Stimulated activated effector memory CD8-positive, alpha-beta T cell treated with anti-CD3 and anti-CD28 coated beads, Interleukin-12 subunit alpha, Interleukin-12 subunit beta, amount 100 ng/mL, for 72 hours (primary cell): Measurements from ENCODE around the gene CCNJ.
"Not testable (repeated sequence)": the region's sequence is repeated elsewhere in the genome, so short reads cannot be mapped to it uniquely, and the experiment has no call there.

Experiments used
- ATAC-seq: fragments of 150-1000 bp; cut with Tn5 transposase; 2 replicates; pipeline ENCODE4 v1.10.0; 2021
- DNase-seq, 2 donors: peaks; one replicate each; pipeline ENCODE4 v3.0.0; 2021 to 2022; ENCODE audit warnings: low spot score in 2 of 2
- H3K27ac Mint-ChIP-seq: one replicate; pipeline ENCODE4 v1.8.0; 2022; ENCODE audit warnings: mild to moderate bottlenecking, mixed read lengths
- H3K36me3 Mint-ChIP-seq: one replicate; pipeline ENCODE4 v1.8.0; 2022; ENCODE audit warnings: mild to moderate bottlenecking, mixed read lengths
- H3K4me1 Mint-ChIP-seq: one replicate; pipeline ENCODE4 v1.8.0; 2022; ENCODE audit warnings: mixed read lengths
- H3K4me3 Mint-ChIP-seq: one replicate; pipeline ENCODE4 v1.8.0; 2022; ENCODE audit warnings: mild to moderate bottlenecking, mixed read lengths
- H3K9me3 Mint-ChIP-seq: one replicate; pipeline ENCODE4 v1.8.0; 2022; ENCODE audit warnings: mixed read lengths

The CCNJ gene

DNA sequence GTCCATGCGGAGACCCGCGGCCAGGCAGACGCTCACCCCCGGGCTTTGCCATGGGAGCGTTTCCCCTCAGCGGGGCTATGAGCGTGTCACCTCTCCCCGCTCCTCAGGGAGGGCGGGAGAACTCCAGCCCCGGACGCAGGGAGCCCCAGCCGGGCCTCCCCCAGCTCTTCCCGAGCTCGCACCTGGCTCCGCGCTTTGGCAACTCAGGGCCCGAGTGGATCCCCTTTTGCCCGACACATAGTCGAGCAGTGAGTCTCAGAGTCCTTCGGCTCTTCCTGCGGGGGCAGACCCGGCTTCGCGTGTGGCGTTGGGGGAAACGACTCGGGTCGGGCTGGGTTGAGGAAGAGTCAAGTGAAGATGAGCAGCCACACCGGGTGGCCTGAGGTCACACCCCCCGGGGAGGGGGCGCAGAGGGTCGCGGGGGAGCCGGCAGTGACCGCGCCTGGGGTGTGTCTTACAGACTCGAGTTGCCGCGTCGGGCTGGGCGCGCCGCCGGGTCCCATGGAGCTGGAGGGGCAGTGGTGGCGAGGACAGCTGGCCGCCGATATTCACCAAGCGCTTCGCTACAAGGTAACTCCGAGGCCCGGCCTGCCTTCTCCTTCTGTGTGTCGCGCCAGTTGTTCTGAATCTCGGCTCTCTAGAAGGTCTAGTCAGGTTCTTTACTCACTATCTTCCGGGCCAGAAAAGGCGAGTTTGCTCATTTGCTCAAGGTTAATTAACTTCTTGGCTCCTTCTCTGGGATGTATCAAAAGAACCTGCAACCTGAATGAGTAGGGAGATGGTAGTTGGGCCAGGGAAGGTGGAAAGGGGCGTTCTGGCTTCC is 721 bp downstream of the CCNJ start:
- H3K36me3 Mint-ChIP-seq = peaks cover 24% of the 10 kb centered on the region
- H3K9me3 Mint-ChIP-seq = no peaks in the 10 kb centered on the region
- peak overlapping the region; percentile 93 for H3K4me3 Mint-ChIP-seq
- ATAC-seq = peak; percentile 71
- peaks cover 22% of the 10 kb centered on the region for H3K4me1 Mint-ChIP-seq
- DNase-seq = peak; percentile 40 to 81
- peak overlapping the region; percentile 93 for H3K27ac Mint-ChIP-seq

- peaks cover 30% of the 10 kb centered on the region for H3K36me3 Mint-ChIP-seq
- H3K4me1 Mint-ChIP-seq = peaks cover 28% of the 10 kb centered on the region
- no peaks in the 10 kb centered on the region for H3K9me3 Mint-ChIP-seq
- H3K27ac Mint-ChIP-seq = peak overlapping the region; percentile 93
- DNase-seq (no peak), ATAC-seq (no peak)
- H3K4me3 Mint-ChIP-seq = peak overlapping the region; percentile 93
Measured at GRCh38 chr10:96044736-96045135, 1.4 kb downstream of the CCNJ start.

- Mint-ChIP-seq H3K9me3 (no peaks in the 10 kb centered on the region), H3K36me3 (peaks cover 45% of the 10 kb centered on the region), H3K27ac (no peak overlapping the region), H3K4me1 (peaks cover 29% of the 10 kb centered on the region), H3K4me3 (no peak overlapping the region)
- DNase-seq = no peak
- ATAC-seq = no peak
Measured at GRCh38 chr10:96046546-96046945, 3.2 kb downstream of the CCNJ start.

DNA sequence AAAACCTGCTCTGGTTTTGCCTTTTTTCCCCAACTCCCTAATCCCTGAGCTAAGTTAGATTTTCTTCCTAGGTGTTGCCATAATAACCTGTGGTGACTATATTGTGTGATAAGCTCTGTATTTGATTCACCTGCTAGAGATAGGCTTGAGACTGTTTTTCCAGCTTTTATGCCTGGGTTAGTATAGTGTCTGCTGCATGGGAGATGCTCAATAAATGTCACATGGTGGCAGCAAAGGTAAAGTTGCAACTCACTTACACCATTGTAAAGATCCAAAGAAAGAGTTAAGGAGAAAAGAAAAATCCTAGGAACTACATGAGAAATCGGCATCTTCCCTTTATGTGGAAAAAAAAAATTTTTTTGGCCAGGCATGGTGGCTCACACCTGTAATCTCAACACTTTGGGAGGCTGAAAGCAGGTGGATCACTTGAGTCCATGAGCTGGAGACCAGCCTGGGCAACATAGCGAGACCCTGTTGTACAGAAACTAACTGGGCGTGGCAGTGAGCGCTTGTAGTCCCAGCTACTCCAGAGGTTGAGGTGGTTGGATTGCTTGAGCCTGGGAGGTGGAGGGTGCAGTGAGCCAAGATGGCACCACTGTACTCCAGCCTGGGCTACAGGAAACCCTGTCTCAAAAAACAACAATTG is 3.7 kb downstream of the CCNJ start:
- Mint-ChIP-seq H3K4me3 (no peak overlapping the region), H3K4me1 (peaks cover 35% of the 10 kb centered on the region)

GRCh38 chr10:96047925-96048324 is 4.5 kb downstream of the CCNJ start:
- H3K27ac Mint-ChIP-seq, H3K9me3 Mint-ChIP-seq: not testable (repeated sequence)

More for the DNA sequence above, 3.7 kb downstream of the CCNJ start:
- no peak for DNase-seq
- no peak for ATAC-seq
- no peak overlapping the region for H3K27ac Mint-ChIP-seq
- H3K36me3 Mint-ChIP-seq = peaks cover 51% of the 10 kb centered on the region
- no peaks in the 10 kb centered on the region for H3K9me3 Mint-ChIP-seq

GRCh38 chr10:96049340-96049739 is 6.0 kb downstream of the CCNJ start:
- H3K36me3 Mint-ChIP-seq = peaks cover 58% of the 10 kb centered on the region
- no peak overlapping the region for H3K27ac Mint-ChIP-seq
- ATAC-seq = no peak
- DNase-seq = no peak
- H3K9me3 Mint-ChIP-seq = no peaks in the 10 kb centered on the region
- H3K4me3 Mint-ChIP-seq = no peak overlapping the region
- H3K4me1 Mint-ChIP-seq = peaks cover 30% of the 10 kb centered on the region

More at GRCh38 chr10:96047925-96048324, 4.5 kb downstream of the CCNJ start:
- H3K36me3 Mint-ChIP-seq = peaks cover 53% of the 10 kb centered on the region
- H3K4me1 Mint-ChIP-seq = peaks cover 30% of the 10 kb centered on the region
- not testable (repeated sequence) for DNase-seq, H3K4me3 Mint-ChIP-seq, ATAC-seq

DNA sequence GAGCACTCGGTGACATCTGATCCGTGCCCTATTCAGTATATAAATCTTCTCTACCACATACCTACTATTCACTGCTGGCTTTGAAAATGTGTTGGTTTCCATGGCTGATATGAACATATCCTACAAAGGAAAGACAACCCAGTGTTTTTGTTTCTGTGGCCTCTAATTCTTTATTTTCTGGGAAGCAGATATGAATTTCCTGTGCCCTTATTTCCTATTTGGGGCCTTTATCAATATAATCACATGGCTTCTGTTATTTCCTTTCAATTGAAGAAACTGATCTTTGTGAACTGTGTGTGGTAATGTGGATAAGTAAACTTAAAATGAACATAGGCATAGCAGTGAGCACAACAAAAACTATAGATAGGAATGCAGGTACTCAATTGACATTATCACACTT is 10.6 kb downstream of the CCNJ start:
- ATAC-seq (no peak), DNase-seq (no peak)
- no peak overlapping the region for H3K4me3 Mint-ChIP-seq
- H3K9me3 Mint-ChIP-seq = no peaks in the 10 kb centered on the region
- H3K36me3 Mint-ChIP-seq = peaks cover 75% of the 10 kb centered on the region
- H3K27ac Mint-ChIP-seq = no peak overlapping the region
- H3K4me1 Mint-ChIP-seq = peaks cover 27% of the 10 kb centered on the region

DNA sequence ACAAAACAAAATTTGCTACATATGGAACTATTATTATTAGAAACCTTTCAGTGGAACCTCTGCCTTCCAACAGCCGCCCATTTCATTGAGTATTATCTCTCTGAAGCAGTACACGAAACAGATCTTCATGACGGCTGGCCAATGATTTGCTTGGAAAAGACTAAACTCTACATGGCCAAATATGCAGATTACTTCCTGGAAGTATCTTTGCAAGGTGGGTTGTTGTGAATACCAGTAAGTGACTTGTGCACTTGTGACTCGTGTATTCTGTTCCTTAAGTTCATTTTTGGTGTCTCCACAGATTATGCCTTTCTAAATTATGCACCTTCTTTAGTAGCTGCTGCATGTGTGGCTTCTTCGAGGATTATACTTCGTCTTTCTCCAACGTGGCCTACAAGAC is 13.4 kb downstream of the CCNJ start:
- no peak for ATAC-seq
- Mint-ChIP-seq H3K27ac (peak overlapping the region; percentile 59), H3K4me3 (no peak overlapping the region), H3K9me3 (no peaks in the 10 kb centered on the region), H3K4me1 (peaks cover 17% of the 10 kb centered on the region), H3K36me3 (peaks cover 69% of the 10 kb centered on the region)
- no peak for DNase-seq

GRCh38 chr10:96061232-96061631 is 17.8 kb downstream of the CCNJ start:
- Mint-ChIP-seq H3K36me3 (peaks cover 62% of the 10 kb centered on the region), H3K27ac (no peak overlapping the region), H3K4me3 (no peak overlapping the region), H3K4me1 (peaks cover 42% of the 10 kb centered on the region), H3K9me3 (no peaks in the 10 kb centered on the region)
- no peak for ATAC-seq
- no peak for DNase-seq

DNA sequence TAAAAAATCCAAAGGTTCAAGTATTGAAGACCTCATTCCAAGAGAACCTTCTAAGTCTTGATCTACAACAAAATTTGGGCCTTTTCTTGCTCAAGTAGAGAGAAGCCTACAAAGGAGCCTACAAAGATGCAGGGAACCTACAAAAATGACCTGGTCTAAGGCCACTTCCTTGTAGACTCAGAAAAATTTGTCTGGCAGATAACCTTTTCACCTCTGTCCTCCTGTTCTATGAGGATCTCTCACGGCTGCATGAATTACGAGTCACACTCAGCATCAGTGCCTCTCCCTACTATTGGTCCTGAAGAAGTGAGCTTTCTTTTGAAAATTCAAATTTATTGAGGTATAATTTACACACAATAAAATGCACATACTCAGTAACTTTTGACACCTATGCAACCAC is 29.3 kb downstream of the CCNJ start:
- Mint-ChIP-seq H3K36me3 (no peaks in the 10 kb centered on the region), H3K9me3 (no peaks in the 10 kb centered on the region), H3K27ac (peak overlapping the region; percentile 73), H3K4me3 (no peak overlapping the region), H3K4me1 (peaks cover 22% of the 10 kb centered on the region)
- DNase-seq = no peak
- no peak for ATAC-seq

DNA sequence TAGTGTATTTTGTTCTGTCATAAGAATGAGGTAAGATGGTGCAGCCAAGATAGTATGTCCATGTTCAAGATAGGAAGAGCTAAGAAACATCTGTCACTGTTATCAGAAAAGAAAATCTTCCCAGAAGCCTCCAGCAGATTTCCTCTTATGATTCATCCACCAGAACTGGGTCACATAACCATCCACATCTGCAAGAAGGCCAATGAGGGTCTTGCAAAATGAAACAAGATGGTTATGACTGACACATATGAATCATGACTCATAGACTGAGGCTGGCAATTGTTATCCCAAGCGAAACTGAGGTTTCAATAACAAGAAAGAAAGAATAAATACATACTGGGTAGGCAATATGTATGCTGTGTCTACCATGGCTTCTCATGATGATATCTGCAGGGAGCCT is 30.3 kb downstream of the CCNJ start:
- peak; percentile 99 for ATAC-seq
- no peaks in the 10 kb centered on the region for H3K9me3 Mint-ChIP-seq
- H3K36me3 Mint-ChIP-seq = no peaks in the 10 kb centered on the region
- peak overlapping the region; percentile 28 for H3K4me3 Mint-ChIP-seq
- peak in 1 of 2 donors; percentile 6 for DNase-seq
- peak overlapping the region; percentile 73 for H3K27ac Mint-ChIP-seq
- peaks cover 22% of the 10 kb centered on the region for H3K4me1 Mint-ChIP-seq

DNA sequence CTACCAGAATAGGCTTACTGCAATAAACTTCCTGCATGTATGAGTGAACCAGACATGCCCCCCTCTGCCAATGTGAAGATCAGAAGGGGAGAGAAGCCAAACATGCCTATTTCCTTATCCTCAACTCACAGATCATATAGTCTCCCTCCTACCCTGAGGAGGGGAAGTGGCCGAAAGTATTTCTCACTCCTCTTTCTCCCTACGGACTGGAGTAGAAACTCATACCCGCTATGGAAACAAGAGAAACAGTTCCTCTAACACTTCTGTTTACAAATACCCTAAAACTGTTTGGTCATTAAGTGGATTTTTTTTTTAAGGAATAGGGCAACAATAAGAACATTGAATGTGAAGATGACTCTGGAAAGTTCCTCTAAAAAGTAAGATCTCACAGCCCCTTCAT is 31.4 kb downstream of the CCNJ start:
- Mint-ChIP-seq H3K4me3 (no peak overlapping the region), H3K27ac (no peak overlapping the region), H3K4me1 (peaks cover 22% of the 10 kb centered on the region), H3K36me3 (no peaks in the 10 kb centered on the region), H3K9me3 (no peaks in the 10 kb centered on the region)
- no peak for DNase-seq
- no peak for ATAC-seq

DNA sequence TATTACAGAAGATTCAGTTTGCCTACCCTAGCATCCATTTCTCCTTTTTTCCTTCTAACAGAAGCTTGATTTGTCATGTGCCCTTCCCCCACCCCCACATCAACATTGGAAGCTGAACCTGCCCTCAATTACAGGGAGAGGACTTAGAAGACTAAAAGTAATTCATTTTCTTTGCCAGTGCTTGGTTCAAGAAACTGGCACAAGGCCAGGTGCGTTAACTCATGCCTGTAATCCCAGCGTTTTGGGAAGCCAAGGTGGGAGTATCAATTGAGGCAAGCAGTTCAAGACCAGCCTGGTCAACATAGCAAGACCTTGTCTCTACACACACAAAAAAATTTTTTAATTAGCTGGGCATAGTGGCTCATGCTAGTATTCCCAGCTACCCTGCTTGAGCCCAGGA is 32.6 kb downstream of the CCNJ start:
- H3K4me1 Mint-ChIP-seq = peaks cover 27% of the 10 kb centered on the region
- no peak for ATAC-seq
- no peak overlapping the region for H3K27ac Mint-ChIP-seq
- no peak for DNase-seq
- no peaks in the 10 kb centered on the region for H3K9me3 Mint-ChIP-seq
- no peak overlapping the region for H3K4me3 Mint-ChIP-seq
- no peaks in the 10 kb centered on the region for H3K36me3 Mint-ChIP-seq

GRCh38 chr10:96077156-96077555 is 33.8 kb downstream of the CCNJ start:
- Mint-ChIP-seq H3K4me3 (no peak overlapping the region), H3K9me3 (no peaks in the 10 kb centered on the region), H3K27ac (no peak overlapping the region), H3K36me3 (no peaks in the 10 kb centered on the region), H3K4me1 (peaks cover 28% of the 10 kb centered on the region)
- DNase-seq (no peak), ATAC-seq (no peak)

- Mint-ChIP-seq H3K4me3 (no peak overlapping the region), H3K27ac (no peak overlapping the region), H3K36me3 (peaks cover 5% of the 10 kb centered on the region), H3K4me1 (peaks cover 6% of the 10 kb centered on the region), H3K9me3 (no peaks in the 10 kb centered on the region)
- ATAC-seq (peak; percentile 65), DNase-seq (no peak)
Measured at GRCh38 chr10:96082153-96082552, 38.8 kb downstream of the CCNJ start.

- no peak for DNase-seq
Measured at GRCh38 chr10:96082748-96083147, 39.4 kb downstream of the CCNJ start.

More at GRCh38 chr10:96082748-96083147, 39.4 kb downstream of the CCNJ start:
- Mint-ChIP-seq H3K9me3 (no peaks in the 10 kb centered on the region), H3K27ac (no peak overlapping the region), H3K36me3 (peaks cover 5% of the 10 kb centered on the region), H3K4me3 (no peak overlapping the region), H3K4me1 (peaks cover 6% of the 10 kb centered on the region)
- no peak for ATAC-seq
